HepG2 (cell line): ENCODE measurements around the gene IDUA. TPM values are rescaled to one million over a fixed set of nuclear protein-coding genes. Genes with fewer than 3 reads are reported as not detected.

ENCODE experiments used
- ASH2L ChIP-seq: fragments of 300-600, 200-600 bp; sonication (generic); IDR thresholded peaks from 2 replicates; pipeline ENCODE4 v1.7.0; 2017; ENCODE audit warnings: low read depth, mild to moderate bottlenecking, moderate library complexity, mixed read lengths, low read length; ENCODE audit not compliant: insufficient read length
- E2F1 ChIP-seq: sonication (generic); formaldehyde crosslinking; IDR thresholded peaks from 2 replicates; pipeline ENCODE4 v1.5.0; 2020; ENCODE audit warnings: missing genetic modification reagents
- FOSL1 ChIP-seq: sonication (generic); formaldehyde crosslinking; IDR thresholded peaks from 2 replicates; pipeline ENCODE4 v1.9.0; 2021; ENCODE audit warnings: missing genetic modification reagents, borderline replicate concordance
- MZF1 ChIP-seq: sonication (generic); formaldehyde crosslinking; IDR thresholded peaks from 2 replicates; pipeline ENCODE4 v1.8.1; 2023; ENCODE audit warnings: mild to moderate bottlenecking, missing genetic modification reagents, borderline replicate concordance
- NFE2 ChIP-seq: sonication (generic); formaldehyde crosslinking; IDR thresholded peaks from 2 replicates; pipeline ENCODE4 v1.4.0; 2020; ENCODE audit warnings: missing genetic modification reagents
- SIN3B ChIP-seq: fragments of 150-350 bp; IDR thresholded peaks from 2 replicates; pipeline ENCODE4 v1.6.1; 2014; ENCODE audit warnings: low read length
- TCF7 ChIP-seq: sonication (generic); IDR thresholded peaks from 2 replicates; pipeline ENCODE4 v1.6.1; 2016; ENCODE audit warnings: antibody characterized with exemption, low read depth
- ZKSCAN1 ChIP-seq: fragments of 150-350 bp; IDR thresholded peaks from 2 replicates; pipeline ENCODE4 v1.6.1; 2014; ENCODE audit warnings: low read length
- ZNF616 ChIP-seq: sonication (generic); formaldehyde crosslinking; IDR thresholded peaks from 2 replicates; pipeline ENCODE4 v1.5.0; 2020; ENCODE audit warnings: low read depth, mild to moderate bottlenecking, missing genetic modification reagents
- polyA plus RNA-seq, 8 experiments: library from polyadenylated mRNA; depleted of rRNA in 3 of 8; stranded (reverse) in 7 of 8; unstranded in 1 of 8; fragments of >200 nt; fragmentation: Illumina TruSeq in 4 of 8; extraction: Trizol in 4 of 8; gene quantifications; 2 replicates each; pipeline versions ENCODE4 v1.2.1 to v1.2.3, GENCODE V29; 2011 to 2016; ENCODE audit warnings: low read depth in 4 of 8, missing spikeins in 1 of 8, mixed read lengths in 1 of 8; ENCODE audit not compliant: insufficient read depth in 1 of 8
- total RNA-seq, 5 experiments: library from RNA; depleted of rRNA; stranded (reverse); fragments of >200 nt; fragmentation: Illumina TruSeq; extraction: Trizol; gene quantifications; 2 replicates each; pipeline ENCODE4 v1.2.3, GENCODE V29; 2016; ENCODE audit warnings: low read depth in 1 of 5
- TF ChIP-seq, protein P1 (sequence below), 2 experiments: fragments of 450-650 bp in 1 of 2; sonication (generic) in 1 of 2; formaldehyde crosslinking in 1 of 2; IDR thresholded peaks; 2 replicates each; pipeline versions ENCODE4 v1.6.1 to v1.8.0; 2016 to 2022; ENCODE audit warnings: antibody characterized with exemption in 1 of 2, mild to moderate bottlenecking in 1 of 2, missing genetic modification reagents in 1 of 2
- TF ChIP-seq, protein P2 (sequence below): IDR thresholded peaks from 2 replicates; pipeline ENCODE4 v1.6.1; 2016; ENCODE audit warnings: control low read depth
- TF ChIP-seq, protein P3 (sequence below): sonication (generic); formaldehyde crosslinking; IDR thresholded peaks from 2 replicates; pipeline ENCODE4 v1.5.0; 2020; ENCODE audit warnings: missing genetic modification reagents

The IDUA gene
- total and polyA plus RNA-seq, 2 of the 13 experiments (the other 11 are each of a cell fraction or from before 2014, with no cell fraction given): 0.77 to 1.0 TPM

- TF ChIP-seq E2F1 (CRISPR knock-in tag) (no peak), TCF7 (peak; percentile 91), ZNF616 (CRISPR knock-in tag) (0 out of 2 replicates have a peak, but pooled peaks have one; percentile 2), ZKSCAN1 (no peak), ASH2L (peak; percentile 28), NFE2 (no peak), SIN3B (0 out of 2 replicates have a peak, but pooled peaks have one; percentile 33), FOSL1 (no peak), MZF1 (no peak)
- TF ChIP-seq, protein P1, sequence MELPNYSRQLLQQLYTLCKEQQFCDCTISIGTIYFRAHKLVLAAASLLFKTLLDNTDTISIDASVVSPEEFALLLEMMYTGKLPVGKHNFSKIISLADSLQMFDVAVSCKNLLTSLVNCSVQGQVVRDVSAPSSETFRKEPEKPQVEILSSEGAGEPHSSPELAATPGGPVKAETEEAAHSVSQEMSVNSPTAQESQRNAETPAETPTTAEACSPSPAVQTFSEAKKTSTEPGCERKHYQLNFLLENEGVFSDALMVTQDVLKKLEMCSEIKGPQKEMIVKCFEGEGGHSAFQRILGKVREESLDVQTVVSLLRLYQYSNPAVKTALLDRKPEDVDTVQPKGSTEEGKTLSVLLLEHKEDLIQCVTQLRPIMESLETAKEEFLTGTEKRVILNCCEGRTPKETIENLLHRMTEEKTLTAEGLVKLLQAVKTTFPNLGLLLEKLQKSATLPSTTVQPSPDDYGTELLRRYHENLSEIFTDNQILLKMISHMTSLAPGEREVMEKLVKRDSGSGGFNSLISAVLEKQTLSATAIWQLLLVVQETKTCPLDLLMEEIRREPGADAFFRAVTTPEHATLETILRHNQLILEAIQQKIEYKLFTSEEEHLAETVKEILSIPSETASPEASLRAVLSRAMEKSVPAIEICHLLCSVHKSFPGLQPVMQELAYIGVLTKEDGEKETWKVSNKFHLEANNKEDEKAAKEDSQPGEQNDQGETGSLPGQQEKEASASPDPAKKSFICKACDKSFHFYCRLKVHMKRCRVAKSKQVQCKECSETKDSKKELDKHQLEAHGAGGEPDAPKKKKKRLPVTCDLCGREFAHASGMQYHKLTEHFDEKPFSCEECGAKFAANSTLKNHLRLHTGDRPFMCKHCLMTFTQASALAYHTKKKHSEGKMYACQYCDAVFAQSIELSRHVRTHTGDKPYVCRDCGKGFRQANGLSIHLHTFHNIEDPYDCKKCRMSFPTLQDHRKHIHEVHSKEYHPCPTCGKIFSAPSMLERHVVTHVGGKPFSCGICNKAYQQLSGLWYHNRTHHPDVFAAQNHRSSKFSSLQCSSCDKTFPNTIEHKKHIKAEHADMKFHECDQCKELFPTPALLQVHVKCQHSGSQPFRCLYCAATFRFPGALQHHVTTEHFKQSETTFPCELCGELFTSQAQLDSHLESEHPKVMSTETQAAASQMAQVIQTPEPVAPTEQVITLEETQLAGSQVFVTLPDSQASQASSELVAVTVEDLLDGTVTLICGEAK (IDR thresholded peaks at IDR 0.05): no peak
- TF ChIP-seq, protein P1 (CRISPR knock-in tag; IDR thresholded peaks at IDR 0.05): no peak; the same call in 1 of the 2 replicates
- TF ChIP-seq, protein P2, sequence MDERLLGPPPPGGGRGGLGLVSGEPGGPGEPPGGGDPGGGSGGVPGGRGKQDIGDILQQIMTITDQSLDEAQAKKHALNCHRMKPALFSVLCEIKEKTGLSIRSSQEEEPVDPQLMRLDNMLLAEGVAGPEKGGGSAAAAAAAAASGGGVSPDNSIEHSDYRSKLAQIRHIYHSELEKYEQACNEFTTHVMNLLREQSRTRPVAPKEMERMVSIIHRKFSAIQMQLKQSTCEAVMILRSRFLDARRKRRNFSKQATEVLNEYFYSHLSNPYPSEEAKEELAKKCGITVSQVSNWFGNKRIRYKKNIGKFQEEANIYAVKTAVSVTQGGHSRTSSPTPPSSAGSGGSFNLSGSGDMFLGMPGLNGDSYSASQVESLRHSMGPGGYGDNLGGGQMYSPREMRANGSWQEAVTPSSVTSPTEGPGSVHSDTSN (CRISPR knock-in tag): no peak
- TF ChIP-seq, protein P3, sequence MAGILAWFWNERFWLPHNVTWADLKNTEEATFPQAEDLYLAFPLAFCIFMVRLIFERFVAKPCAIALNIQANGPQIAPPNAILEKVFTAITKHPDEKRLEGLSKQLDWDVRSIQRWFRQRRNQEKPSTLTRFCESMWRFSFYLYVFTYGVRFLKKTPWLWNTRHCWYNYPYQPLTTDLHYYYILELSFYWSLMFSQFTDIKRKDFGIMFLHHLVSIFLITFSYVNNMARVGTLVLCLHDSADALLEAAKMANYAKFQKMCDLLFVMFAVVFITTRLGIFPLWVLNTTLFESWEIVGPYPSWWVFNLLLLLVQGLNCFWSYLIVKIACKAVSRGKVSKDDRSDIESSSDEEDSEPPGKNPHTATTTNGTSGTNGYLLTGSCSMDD: no peak; the same call in 1 of the 2 replicates
These were observed 5.7 kb downstream of the IDUA start (continued) for GRCh38 chr4:992297-993110.
